MM.1S (cell line): ENCODE results near the gene SCAANT1.

ENCODE experiments used
- DNase-seq: peaks from one replicate; pipeline ENCODE4 v3.0.0-alpha.2; 2015
- H2AFZ ChIP-seq: fragments of 300-600 bp; sonication (generic); 2 replicates; pipeline ENCODE4 v1.6.0; 2016; ENCODE audit warnings: antibody characterized with exemption, low read length
- H3F3A ChIP-seq: fragments of 300-600 bp; sonication (generic); 2 replicates; pipeline ENCODE4 v1.6.1; 2016; ENCODE audit warnings: mild to moderate bottlenecking, antibody characterized with exemption, low read length, moderate library complexity, mixed read lengths; ENCODE audit not compliant: insufficient read depth
- H3K27ac ChIP-seq: fragments of 300-600 bp; sonication (generic); 2 replicates; pipeline ENCODE4 v1.5.1; 2016; ENCODE audit warnings: mild to moderate bottlenecking, low read length
- H3K27me3 ChIP-seq: fragments of 300-600 bp; sonication (generic); replicated peaks from 2 replicates; pipeline ENCODE4 v1.6.0; 2016; ENCODE audit warnings: low read length; ENCODE audit not compliant: insufficient read depth
- H3K36me3 ChIP-seq: fragments of 300-600 bp; sonication (generic); replicated peaks from 2 replicates; pipeline ENCODE4 v1.6.1; 2016; ENCODE audit warnings: mild to moderate bottlenecking, low read length, mixed read lengths; ENCODE audit not compliant: insufficient read depth
- H3K4me1 ChIP-seq: fragments of 300-600 bp; sonication (generic); 2 replicates; pipeline ENCODE4 v1.6.1; 2016; ENCODE audit warnings: low read length, mixed read lengths
- H3K4me2 ChIP-seq: fragments of 300-600 bp; sonication (generic); 2 replicates; pipeline ENCODE4 v1.6.0; 2016; ENCODE audit warnings: low read depth, low read length
- H3K4me3 ChIP-seq: fragments of 300-600 bp; sonication (generic); 2 replicates; pipeline ENCODE4 v1.5.1; 2016; ENCODE audit warnings: low read length, mixed read lengths
- H3K79me2 ChIP-seq: fragments of 300-600 bp; sonication (generic); 2 replicates; pipeline ENCODE4 v1.6.1; 2016; ENCODE audit warnings: mixed run types, low read length, mixed read lengths
- H3K9ac ChIP-seq: fragments of 300-600 bp; sonication (generic); 2 replicates; pipeline ENCODE4 v1.6.1; 2016; ENCODE audit warnings: low read length, mixed read lengths
- H3K9me2 ChIP-seq: fragments of 300-600 bp; sonication (generic); replicated peaks from 2 replicates; pipeline ENCODE4 v1.6.1; 2016; ENCODE audit warnings: mild to moderate bottlenecking, low read length, mixed read lengths; ENCODE audit not compliant: insufficient read depth
- H3K9me3 ChIP-seq: fragments of 300-600 bp; sonication (generic); replicated peaks from 2 replicates; pipeline ENCODE4 v1.6.1; 2016; ENCODE audit warnings: mild to moderate bottlenecking, low read length, mixed read lengths; ENCODE audit not compliant: insufficient read depth
- H4K20me1 ChIP-seq: fragments of 300-600 bp; sonication (generic); 2 replicates; pipeline ENCODE4 v1.6.1; 2016; ENCODE audit warnings: mild to moderate bottlenecking, low read length, moderate library complexity, mixed read lengths; ENCODE audit not compliant: insufficient read depth
- EZH2 ChIP-seq: fragments of 300-600 bp; sonication (generic); optimal IDR thresholded peaks from 2 replicates; pipeline ENCODE3; 2017; ENCODE audit warnings: low read depth, mild to moderate bottlenecking, antibody characterized with exemption, low read length, mixed read lengths
- EZH2phosphoT487 ChIP-seq: fragments of 300-600 bp; sonication (generic); IDR thresholded peaks from 2 replicates; pipeline ENCODE4 v1.6.1; 2018; ENCODE audit warnings: antibody characterized with exemption, low read length
- TF ChIP-seq, protein P1 (sequence below): fragments of 300-600 bp; sonication (generic); IDR thresholded peaks from 2 replicates; pipeline ENCODE4 v1.5.1; 2016; ENCODE audit warnings: antibody characterized with exemption, low read length, mixed read lengths

The SCAANT1 gene

GRCh38 chr3:63874769-63875168, 37.4 kb downstream of the SCAANT1 start:
- Histone ChIP-seq H3F3A (peaks cover 18% of the 10 kb centered on the region), H3K4me3 (no peak overlapping the region), H3K9ac (no peak overlapping the region), H3K4me1 (peaks cover 26% of the 10 kb centered on the region), H3K36me3 (no peaks in the 10 kb centered on the region), H3K27me3 (no peaks in the 10 kb centered on the region), H3K9me2 (no peaks in the 10 kb centered on the region), H2AFZ (no peak overlapping the region), H4K20me1 (no peaks in the 10 kb centered on the region), H3K79me2 (peaks cover 85% of the 10 kb centered on the region), H3K9me3 (no peaks in the 10 kb centered on the region), H3K27ac (no peak overlapping the region), H3K4me2 (no peak overlapping the region)
- TF ChIP-seq, protein P1, sequence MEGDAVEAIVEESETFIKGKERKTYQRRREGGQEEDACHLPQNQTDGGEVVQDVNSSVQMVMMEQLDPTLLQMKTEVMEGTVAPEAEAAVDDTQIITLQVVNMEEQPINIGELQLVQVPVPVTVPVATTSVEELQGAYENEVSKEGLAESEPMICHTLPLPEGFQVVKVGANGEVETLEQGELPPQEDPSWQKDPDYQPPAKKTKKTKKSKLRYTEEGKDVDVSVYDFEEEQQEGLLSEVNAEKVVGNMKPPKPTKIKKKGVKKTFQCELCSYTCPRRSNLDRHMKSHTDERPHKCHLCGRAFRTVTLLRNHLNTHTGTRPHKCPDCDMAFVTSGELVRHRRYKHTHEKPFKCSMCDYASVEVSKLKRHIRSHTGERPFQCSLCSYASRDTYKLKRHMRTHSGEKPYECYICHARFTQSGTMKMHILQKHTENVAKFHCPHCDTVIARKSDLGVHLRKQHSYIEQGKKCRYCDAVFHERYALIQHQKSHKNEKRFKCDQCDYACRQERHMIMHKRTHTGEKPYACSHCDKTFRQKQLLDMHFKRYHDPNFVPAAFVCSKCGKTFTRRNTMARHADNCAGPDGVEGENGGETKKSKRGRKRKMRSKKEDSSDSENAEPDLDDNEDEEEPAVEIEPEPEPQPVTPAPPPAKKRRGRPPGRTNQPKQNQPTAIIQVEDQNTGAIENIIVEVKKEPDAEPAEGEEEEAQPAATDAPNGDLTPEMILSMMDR, result no peak
- TF ChIP-seq EZH2 (no peak), EZH2phosphoT487 (no peak)
- DNase-seq, result no peak

DNA sequence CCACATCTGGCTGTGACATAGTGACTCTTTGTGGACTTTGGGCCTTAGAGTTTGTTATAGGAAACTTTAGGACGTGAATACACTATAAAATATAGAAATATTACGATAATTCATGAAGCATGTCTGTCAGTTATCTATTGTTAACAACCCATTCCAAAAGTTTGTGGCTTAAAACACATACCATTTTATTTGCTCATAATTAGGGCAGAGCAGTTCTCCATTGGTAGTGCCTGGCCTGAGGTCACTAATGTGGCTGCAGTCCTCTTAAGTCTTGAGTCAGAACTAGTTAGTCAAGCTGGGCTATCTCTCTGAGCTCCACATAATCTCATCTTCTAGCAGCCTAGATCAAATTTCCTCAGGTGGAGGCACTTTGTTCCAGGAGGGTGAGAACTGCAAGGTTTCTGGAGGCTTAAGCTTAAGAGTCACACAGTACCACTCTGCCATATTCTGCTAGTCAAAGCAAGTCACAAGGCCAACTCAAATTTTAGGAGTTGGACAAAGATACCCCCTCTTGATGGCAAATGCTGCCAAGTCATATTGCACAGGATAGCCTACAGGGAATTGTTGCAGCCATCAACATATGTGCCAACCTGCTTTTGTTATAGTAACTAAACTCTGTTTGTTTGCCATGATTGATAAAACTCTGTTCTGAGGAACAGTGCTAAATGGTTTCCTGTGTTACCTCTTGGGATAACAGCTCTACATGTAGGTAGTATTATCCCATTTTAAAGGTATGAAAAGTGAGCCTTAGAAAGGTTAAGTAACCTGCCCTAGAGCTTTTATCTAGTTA, 39.9 kb downstream of the SCAANT1 start:
- H3K79me2 ChIP-seq, result peaks cover 88% of the 10 kb centered on the region
- H2AFZ ChIP-seq, result no peak overlapping the region
- H3K4me2 ChIP-seq, result no peak overlapping the region
- no peaks in the 10 kb centered on the region for H3K9me2 ChIP-seq
- H3K4me3 ChIP-seq, result no peak overlapping the region
- no peak for TF ChIP-seq EZH2phosphoT487
- no peak for TF ChIP-seq EZH2
- TF ChIP-seq, protein P1, result no peak
- H4K20me1 ChIP-seq, result no peaks in the 10 kb centered on the region
- H3K4me1 ChIP-seq, result peaks cover 8% of the 10 kb centered on the region
- no peaks in the 10 kb centered on the region for H3K36me3 ChIP-seq
- H3K9me3 ChIP-seq, result no peaks in the 10 kb centered on the region
- H3K27ac ChIP-seq, result no peak overlapping the region
- no peak for DNase-seq
- H3F3A ChIP-seq, result no peaks in the 10 kb centered on the region; the same call in 1 of the 2 replicates
- H3K9ac ChIP-seq, result no peak overlapping the region
- no peaks in the 10 kb centered on the region for H3K27me3 ChIP-seq

- DNase-seq, result no peak
- Histone ChIP-seq H3K4me1 (0 out of 2 replicates have a peak, but pooled peaks cover 2% of the 10 kb centered on the region), H4K20me1 (no peaks in the 10 kb centered on the region), H3K9me2 (no peaks in the 10 kb centered on the region), H3K27me3 (no peaks in the 10 kb centered on the region), H3K27ac (no peak overlapping the region), H3K4me3 (no peak overlapping the region), H3K9ac (no peak overlapping the region), H3K36me3 (no peaks in the 10 kb centered on the region), H3K9me3 (no peaks in the 10 kb centered on the region), H3K4me2 (no peak overlapping the region), H3K79me2 (peaks cover 91% of the 10 kb centered on the region), H2AFZ (no peak overlapping the region), H3F3A (no peaks in the 10 kb centered on the region)
- TF ChIP-seq, protein P1, result no peak
Measured at GRCh38 chr3:63870615-63871005, 41.6 kb downstream of the SCAANT1 start.
